K562 (cell line): Measurements from ENCODE around the gene DNAH5. TPM values are rescaled to one million over a fixed set of nuclear protein-coding genes. Genes with fewer than 3 reads are reported as not detected.

ENCODE experiments used
- ATAC-seq: fragments of 200-7000 bp; cut with Tn5 transposase; 3 replicates; pipeline ENCODE4 v1.9.1; 2020; ENCODE audit warnings: moderate library complexity
- BruUV-seq: library from RNA; stranded (reverse); fragments of 400-500 nt; replicated peaks from 2 replicates; lab custom pipeline; 2021; lab: Mats Ljungman, UMichigan
- CTCF ChIA-PET: fragments of 300-600 bp; formaldehyde crosslinking; extraction: SDS; loops from one replicate; lab custom pipeline; 2021; ENCODE audit warnings: low intra/inter-chr PET ratio; lab: Yijun Ruan, JAX
- POLR2A ChIA-PET: fragments of 300-600, 350-650 bp; sonication (Branson Sonifier 250); formaldehyde crosslinking; extraction: SDS; loops from one replicate; lab custom pipeline; 2021; ENCODE audit warnings: antibody characterized with exemption, inconsistent platforms; lab: Yijun Ruan, JAX
- DNase-seq, 4 experiments: peaks; one replicate each; pipeline versions ENCODE4 v3.0.0 to v3.0.0-alpha.2; 2011 to 2018; ENCODE audit warnings: low spot score in 3 of 4, mixed read lengths in 3 of 4; ENCODE audit errors: extremely low read depth in 1 of 4
- FAIRE-seq: peaks from 2 replicates; lab custom pipeline; 2011; peaks lifted over from hg19 to GRCh38; lab: Jason Lieb, UNC
- H2AFZ ChIP-seq: 2 replicates; pipeline ENCODE4 v1.6.0; 2011; ENCODE audit warnings: low read depth, low read length, control low read depth, inconsistent platforms
- H3K27ac ChIP-seq: fragments of 200-600 bp; 3 replicates; pipeline ENCODE4 v1.8.0; 2011; ENCODE audit warnings: low read depth, mild to moderate bottlenecking, control low read depth, inconsistent platforms, low read length, moderate library complexity, mixed read lengths; ENCODE audit errors: extremely low read depth
- H3K27me3 ChIP-seq, 2 experiments: fragments of 300-600 bp in 1 of 2; 2 replicates in 1 of 2; 3 replicates in 1 of 2; pipeline versions ENCODE4 v1.6.0 to v1.8.0; 2011; ENCODE audit warnings: inconsistent platforms in 2 of 2, low read length in 2 of 2, mild to moderate bottlenecking in 1 of 2, mixed read lengths in 1 of 2, moderate library complexity in 1 of 2; ENCODE audit not compliant: control insufficient read depth in 2 of 2, insufficient read depth in 2 of 2
- H3K36me3 ChIP-seq: fragments of 300-600 bp; 3 replicates; pipeline ENCODE4 v1.8.0; 2011; ENCODE audit warnings: mild to moderate bottlenecking, low read length, inconsistent platforms; ENCODE audit not compliant: control insufficient read depth, insufficient read depth
- H3K4me1 ChIP-seq, 2 experiments: fragments of 200-600 bp in 1 of 2; replicated peaks in 1 of 2; 2 replicates in 1 of 2; 3 replicates in 1 of 2; pipeline versions ENCODE4 v1.5.1 to v1.8.0; 2011; ENCODE audit warnings: inconsistent platforms in 2 of 2, low read length in 2 of 2, mild to moderate bottlenecking in 1 of 2, mixed read lengths in 1 of 2, moderate library complexity in 1 of 2; ENCODE audit not compliant: control insufficient read depth in 2 of 2, insufficient read depth in 2 of 2
- H3K4me2 ChIP-seq: 2 replicates; pipeline ENCODE4 v1.6.1; 2011; ENCODE audit warnings: low read length, control low read depth, inconsistent platforms, mixed read lengths; ENCODE audit not compliant: insufficient read depth
- H3K4me3 ChIP-seq: fragments of 200-600 bp; sonication (generic), shearing (Covaris generic); 2 replicates; pipeline ENCODE4 v1.5.1; 2016; ENCODE audit warnings: control low read depth, inconsistent platforms
- H3K79me2 ChIP-seq: fragments of 200-600 bp; 3 replicates; pipeline ENCODE4 v1.8.0; 2011; ENCODE audit warnings: low read length, inconsistent platforms; ENCODE audit not compliant: control insufficient read depth, insufficient read depth
- H3K9ac ChIP-seq, 2 experiments: 2 replicates each; pipeline versions ENCODE4 v1.6.0 to v1.6.1; 2011; ENCODE audit warnings: low read depth in 2 of 2, low read length in 2 of 2, control low read depth in 1 of 2, inconsistent platforms in 1 of 2, mild to moderate bottlenecking in 1 of 2, mixed read lengths in 1 of 2; ENCODE audit not compliant: insufficient read depth in 1 of 2
- H3K9me1 ChIP-seq: one replicate; pipeline ENCODE4 v1.6.0; 2011; ENCODE audit warnings: inconsistent platforms, mild to moderate bottlenecking, low read length, moderate library complexity; ENCODE audit not compliant: control insufficient read depth, insufficient read depth
- H3K9me3 ChIP-seq: replicated peaks from 2 replicates; pipeline ENCODE4 v1.5.1; 2011; ENCODE audit warnings: low read depth, low read length, inconsistent platforms; ENCODE audit not compliant: control insufficient read depth, insufficient read depth
- H4K20me1 ChIP-seq: replicated peaks from 2 replicates; pipeline ENCODE4 v1.6.1; 2011; ENCODE audit warnings: low read length, inconsistent platforms, mixed read lengths; ENCODE audit not compliant: control insufficient read depth, insufficient read depth
- CBX1 ChIP-seq: sonication (generic); IDR thresholded peaks from 2 replicates; pipeline ENCODE4 v1.6.1; 2016; ENCODE audit warnings: antibody characterized with exemption, low read depth, mild to moderate bottlenecking
- KLF1 ChIP-seq: fragments of 450-650 bp; IDR thresholded peaks from 2 replicates; pipeline ENCODE4 v1.6.1; 2016; ENCODE audit warnings: missing genetic modification characterization, missing compliant biosample characterization
- PTRF ChIP-seq: fragments of 450-650 bp; IDR thresholded peaks from 2 replicates; pipeline ENCODE4 v1.6.1; 2016; ENCODE audit warnings: mild to moderate bottlenecking, missing genetic modification characterization, missing compliant biosample characterization
- SIRT6 ChIP-seq: IDR thresholded peaks from one replicate; pipeline ENCODE4 v1.6.1; 2012; ENCODE audit warnings: low read depth, mild to moderate bottlenecking, control low read depth, inconsistent platforms, low read length, moderate library complexity
- U2AF1 ChIP-seq: fragments of 200-400 bp; formaldehyde crosslinking; optimal IDR thresholded peaks from 2 replicates; pipeline ENCODE3; 2017; ENCODE audit warnings: mild to moderate bottlenecking, low read depth, low read length, moderate library complexity
- YY1 ChIP-seq, 3 experiments: IDR thresholded peaks; 2 replicates each; pipeline ENCODE4 v1.6.1; 2011; ENCODE audit warnings: low read length in 2 of 3, mild to moderate bottlenecking in 2 of 3, moderate library complexity in 2 of 3, borderline replicate concordance in 1 of 3, control low read depth in 1 of 3, low read depth in 1 of 3; ENCODE audit not compliant: insufficient read depth in 3 of 3, insufficient replicate concordance in 2 of 3, control insufficient read depth in 1 of 3, insufficient read length in 1 of 3; ENCODE audit errors: extremely low read depth in 1 of 3
- ZNF324 ChIP-seq: fragments of 250-450 bp; sonication (Bioruptor Pico); IDR thresholded peaks from 2 replicates; pipeline ENCODE4 v1.4.0; 2020; ENCODE audit warnings: mild to moderate bottlenecking
- WGBS: fragments of 100-300 bp; shearing (Covaris generic); methylation state at CpG from one replicate; pipeline ENCODE4 v1.1.6; 2016; ENCODE audit warnings: low coverage, mixed read lengths; ENCODE audit not compliant: insufficient coverage; ENCODE audit errors: missing lambda C conversion rate; 5-methylcytosine and 5-hydroxymethylcytosine counted together
- in situ Hi-C: fragments of 300-500 bp; cut with MboI; formaldehyde crosslinking; loops from 4 replicates; pipeline ENCODE4 v1.15.0; 2018; ENCODE audit warnings: inconsistent platforms, mixed read lengths
- intact Hi-C: fragments of 100-400 bp; cut with micrococcal nuclease; formaldehyde crosslinking; loops from 2 replicates; pipeline ENCODE4 v1.14.2; 2022
- polyA plus RNA-seq, 8 experiments: library from polyadenylated mRNA; depleted of rRNA in 4 of 8; stranded (reverse) in 5 of 8; unstranded in 3 of 8; fragments of >200 nt; fragmentation: Nextera tagmentation in 2 of 8; fragmentation: Illumina TruSeq in 1 of 8; extraction: Ambion mirVana in 2 of 8; extraction: Trizol in 1 of 8; gene quantifications; 2 replicates each; pipeline versions ENCODE4 v1.2.1 to v1.2.3, GENCODE V29; 2011 to 2014; ENCODE audit warnings: inconsistent platforms in 1 of 8, missing spikeins in 1 of 8
- total RNA-seq, 7 experiments: library from RNA; depleted of rRNA in 6 of 7; stranded (reverse); fragments of >200 nt in 6 of 7; fragmentation: Illumina TruSeq in 2 of 7; extraction: Trizol in 2 of 7; gene quantifications; 2 replicates each; pipeline versions ENCODE4 v1.2.1 to v1.2.3, GENCODE V29; 2011 to 2021; ENCODE audit warnings: low replicate concordance in 1 of 7
- TF ChIP-seq, protein P1 (sequence below): fragments of 450-650 bp; formaldehyde crosslinking; IDR thresholded peaks from 2 replicates; pipeline ENCODE4 v1.4.0; 2020; ENCODE audit warnings: mild to moderate bottlenecking, mixed read lengths
- TF ChIP-seq, protein P2 (sequence below): fragments of 450-650 bp; formaldehyde crosslinking; conservative IDR thresholded peaks from 2 replicates; pipeline ENCODE4 v1.4.0; 2022; ENCODE audit warnings: mild to moderate bottlenecking, missing genetic modification characterization

The DNAH5 gene
- total and polyA plus RNA-seq, 9 of the 15 experiments (the other 6 are each of a cell fraction or from before 2014, with no cell fraction given): 0.03 TPM; not detected in 8

DNA sequence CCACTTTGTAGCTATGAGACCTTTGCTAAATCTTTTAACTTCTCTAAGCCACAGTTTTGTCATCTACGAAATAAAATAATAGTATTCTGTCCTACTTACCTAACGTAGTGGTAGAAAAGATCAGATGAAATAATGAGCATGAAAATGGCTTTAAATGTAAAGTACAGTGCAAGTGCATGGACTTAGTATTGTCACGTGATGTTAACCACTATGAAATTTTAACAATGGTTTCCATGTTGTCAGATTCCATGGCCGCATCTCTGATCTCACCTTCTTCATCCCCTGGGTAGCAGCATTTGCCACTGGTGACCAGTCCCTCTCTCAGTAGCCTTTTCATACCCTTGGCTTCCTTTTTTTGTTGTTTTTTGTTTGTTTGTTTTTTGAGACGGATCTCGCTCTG is 45.9 kb downstream of the DNAH5 start:
- Histone ChIP-seq H3K79me2 (no peaks in the 10 kb centered on the region), H3K27ac (no peak overlapping the region), H3K9me1 (no peaks in the 10 kb centered on the region), H3K36me3 (no peaks in the 10 kb centered on the region), H3K4me2 (no peak overlapping the region), H3K4me1 (no peaks in the 10 kb centered on the region), H4K20me1 (no peaks in the 10 kb centered on the region), H3K9ac (no peak overlapping the region), H3K9me3 (no peaks in the 10 kb centered on the region), H2AFZ (no peak overlapping the region), H3K4me3 (no peak overlapping the region), H3K27me3 (no peaks in the 10 kb centered on the region)
- no peak for ATAC-seq
- no TSS peak for BruUV-seq
- in situ Hi-C loops: no loop called here
- ChIA-PET CTCF (no interaction called here), POLR2A (no interaction called here)
- no peak for FAIRE-seq
- DNase-seq: no peak
- no peak for TF ChIP-seq PTRF (tag)
- TF ChIP-seq, protein P1, sequence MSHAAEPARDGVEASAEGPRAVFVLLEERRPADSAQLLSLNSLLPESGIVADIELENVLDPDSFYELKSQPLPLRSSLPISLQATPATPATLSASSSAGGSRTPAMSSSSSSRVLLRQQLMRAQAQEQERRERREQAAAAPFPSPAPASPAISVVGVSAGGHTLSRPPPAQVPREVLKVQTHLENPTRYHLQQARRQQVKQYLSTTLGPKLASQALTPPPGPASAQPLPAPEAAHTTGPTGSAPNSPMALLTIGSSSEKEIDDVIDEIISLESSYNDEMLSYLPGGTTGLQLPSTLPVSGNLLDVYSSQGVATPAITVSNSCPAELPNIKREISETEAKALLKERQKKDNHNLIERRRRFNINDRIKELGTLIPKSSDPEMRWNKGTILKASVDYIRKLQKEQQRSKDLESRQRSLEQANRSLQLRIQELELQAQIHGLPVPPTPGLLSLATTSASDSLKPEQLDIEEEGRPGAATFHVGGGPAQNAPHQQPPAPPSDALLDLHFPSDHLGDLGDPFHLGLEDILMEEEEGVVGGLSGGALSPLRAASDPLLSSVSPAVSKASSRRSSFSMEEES (CRISPR knock-in tag): peak; percentile 89
- WGBS: under 1% methylated on average over 6 of the region's 6 CpGs
- intact Hi-C loops: no loop called here

DNA sequence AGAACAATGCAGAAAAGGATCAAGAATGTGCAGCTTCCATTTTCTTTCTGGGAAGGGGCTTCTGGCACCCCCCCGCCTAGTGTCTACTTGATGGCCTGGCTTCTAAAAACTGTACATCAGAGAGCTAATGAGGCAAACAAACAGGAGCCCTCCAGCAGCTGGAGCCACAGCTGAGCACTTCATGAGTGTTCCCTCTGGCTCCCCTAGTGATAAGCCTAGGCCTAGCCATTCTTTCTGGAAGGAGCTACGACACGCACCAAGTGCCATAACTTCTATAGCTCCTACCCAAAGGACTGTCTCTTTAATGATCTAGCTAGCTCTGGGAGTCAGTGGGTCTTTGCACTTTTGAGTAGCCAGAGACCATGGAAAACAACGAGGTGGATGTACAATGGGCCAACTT is 66.1 kb downstream of the DNAH5 start:
- Histone ChIP-seq H3K9me1 (no peaks in the 10 kb centered on the region), H4K20me1 (no peaks in the 10 kb centered on the region), H3K4me1 (no peaks in the 10 kb centered on the region), H2AFZ (no peak overlapping the region), H3K79me2 (no peaks in the 10 kb centered on the region), H3K9me3 (no peaks in the 10 kb centered on the region; the same call in 1 of the 2 replicates), H3K9ac (no peak overlapping the region), H3K27ac (no peak overlapping the region), H3K27me3 (no peaks in the 10 kb centered on the region), H3K36me3 (no peaks in the 10 kb centered on the region), H3K4me2 (no peak overlapping the region), H3K4me3 (no peak overlapping the region)
- DNase-seq (no peak), ATAC-seq (no peak), FAIRE-seq (no peak)
- POLR2A ChIA-PET: no interaction called here
- 0% methylated on average over 4 of the region's 4 CpGs for WGBS
- no TSS peak for BruUV-seq
- intact Hi-C loops: no loop called here
- CTCF ChIA-PET: no interaction called here
- in situ Hi-C loops: no loop called here
- TF ChIP-seq ZNF324 (CRISPR knock-in tag) (no peak), U2AF1 (no peak), CBX1 (no peak), KLF1 (tag) (no peak), YY1 (IDR thresholded peaks at IDR 0.05; ENCODE audit: borderline replicate concordance in 1 of 3, control insufficient read depth in 1 of 3, extremely low read depth in 1 of 3, insufficient read depth in 3 of 3, insufficient read length in 1 of 3, insufficient replicate concordance in 2 of 3, low read depth in 1 of 3, low read length in 2 of 3) (no peak), SIRT6 (no peak)
- TF ChIP-seq, protein P2, sequence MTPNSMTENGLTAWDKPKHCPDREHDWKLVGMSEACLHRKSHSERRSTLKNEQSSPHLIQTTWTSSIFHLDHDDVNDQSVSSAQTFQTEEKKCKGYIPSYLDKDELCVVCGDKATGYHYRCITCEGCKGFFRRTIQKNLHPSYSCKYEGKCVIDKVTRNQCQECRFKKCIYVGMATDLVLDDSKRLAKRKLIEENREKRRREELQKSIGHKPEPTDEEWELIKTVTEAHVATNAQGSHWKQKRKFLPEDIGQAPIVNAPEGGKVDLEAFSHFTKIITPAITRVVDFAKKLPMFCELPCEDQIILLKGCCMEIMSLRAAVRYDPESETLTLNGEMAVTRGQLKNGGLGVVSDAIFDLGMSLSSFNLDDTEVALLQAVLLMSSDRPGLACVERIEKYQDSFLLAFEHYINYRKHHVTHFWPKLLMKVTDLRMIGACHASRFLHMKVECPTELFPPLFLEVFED (CRISPR knock-in tag): no peak
